Dedifferentiated amniotic fluid mesenchymal stem cell (primary cell): ENCODE measurements around the gene MYO3B.

Experiments used
- DNase-seq: peaks from one replicate; pipeline ENCODE4 v3.0.0-alpha.2; 2016; ENCODE audit errors: extremely low spot score

The MYO3B gene

GRCh38 chr2:170236680-170237047, 58.7 kb downstream of the MYO3B start:
- no peak for DNase-seq

- no peak for DNase-seq
Observed at GRCh38 chr2:170237572-170238120, 59.7 kb downstream of the MYO3B start.

DNA sequence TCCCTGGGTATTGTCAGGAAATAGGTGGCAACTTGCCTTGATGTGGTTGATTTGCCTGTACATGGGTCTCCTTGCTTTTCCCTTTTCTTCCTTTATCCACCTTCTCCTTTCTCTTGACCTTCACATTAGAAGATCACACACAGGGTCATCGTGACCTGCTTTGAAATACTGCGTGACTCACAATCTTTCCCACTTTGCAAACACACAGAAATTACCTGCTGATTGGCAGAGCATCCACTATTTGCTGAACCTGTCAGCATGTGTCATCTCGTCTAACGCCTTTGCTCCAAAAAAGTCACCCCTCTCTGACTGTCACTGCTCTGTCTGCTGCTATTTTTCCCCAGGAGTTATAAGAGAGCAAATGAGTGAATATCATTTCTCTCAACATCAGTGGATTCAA, 60.8 kb downstream of the MYO3B start:
- no peak for DNase-seq

DNA sequence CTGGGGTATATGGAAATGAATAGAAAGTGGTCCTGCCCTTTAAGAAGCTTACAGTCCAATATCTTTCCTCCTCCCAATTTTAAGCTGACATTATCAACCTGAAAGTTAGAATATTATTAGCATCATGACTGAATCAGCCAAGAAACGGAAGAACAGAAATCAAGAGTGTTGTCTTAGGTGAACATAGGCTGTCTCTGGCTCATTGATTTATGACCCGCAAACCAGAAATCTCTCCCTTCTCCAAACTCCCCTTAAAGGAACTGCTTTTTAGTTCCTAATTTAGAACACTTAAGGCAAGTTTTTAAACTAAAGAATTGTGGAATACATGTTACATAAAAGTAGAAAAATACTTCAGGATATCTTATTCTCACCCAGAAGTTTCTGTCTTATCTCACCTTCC, 62.7 kb downstream of the MYO3B start:
- DNase-seq: no peak

DNA sequence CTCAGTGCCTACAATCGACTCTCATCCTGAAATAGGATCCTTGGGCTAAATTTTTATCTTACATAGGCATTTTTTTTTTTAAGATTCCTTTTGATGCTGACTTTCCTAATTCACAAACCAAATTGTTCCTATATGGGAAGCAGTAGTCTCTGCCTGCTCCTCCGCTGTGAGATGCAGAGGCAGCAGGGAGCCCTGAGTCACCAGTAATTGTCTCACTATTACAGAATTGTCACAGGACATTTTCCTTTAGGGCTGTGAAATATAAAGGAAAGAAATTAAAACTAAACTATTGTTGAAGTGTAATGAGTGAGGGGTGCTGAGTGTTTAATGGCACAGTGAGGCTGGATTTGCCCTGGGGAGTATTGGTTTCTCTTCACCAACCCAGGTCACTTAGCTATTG, 63.8 kb downstream of the MYO3B start:
- no peak for DNase-seq

DNA sequence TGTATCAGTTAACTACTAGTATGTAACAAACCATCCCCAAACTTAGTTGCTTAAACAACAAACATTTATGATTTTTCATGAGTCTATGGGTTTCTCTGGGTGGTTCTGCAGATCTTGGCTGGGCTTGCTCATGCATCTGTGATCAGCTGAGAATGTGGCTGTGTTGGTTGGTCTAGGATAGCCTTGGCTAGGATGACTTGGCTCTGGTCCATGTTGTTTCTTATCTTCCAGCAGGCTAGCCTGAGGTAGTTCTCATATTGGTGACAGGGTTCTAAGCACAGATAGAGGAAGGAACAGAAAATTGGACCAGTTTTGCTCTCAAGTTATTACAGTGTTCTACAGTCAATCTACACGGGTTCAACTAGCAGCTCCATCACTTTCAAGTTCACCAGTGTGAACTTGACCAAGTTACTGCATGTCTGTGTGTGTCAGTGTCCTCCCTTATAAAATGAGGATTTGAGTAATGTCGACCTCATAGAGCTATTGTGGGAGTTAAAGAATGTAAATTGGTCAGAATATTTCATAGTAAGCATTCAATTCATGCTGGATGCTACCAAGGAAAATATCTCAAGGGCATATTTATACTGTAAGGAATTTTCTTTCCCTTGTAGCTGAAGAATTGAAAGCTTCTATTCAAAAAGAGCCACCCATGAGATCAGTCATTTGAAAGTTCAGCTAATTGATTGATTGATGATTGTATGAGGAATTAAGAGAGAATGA, 65.3 kb downstream of the MYO3B start:
- peak; percentile 16 for DNase-seq

DNA sequence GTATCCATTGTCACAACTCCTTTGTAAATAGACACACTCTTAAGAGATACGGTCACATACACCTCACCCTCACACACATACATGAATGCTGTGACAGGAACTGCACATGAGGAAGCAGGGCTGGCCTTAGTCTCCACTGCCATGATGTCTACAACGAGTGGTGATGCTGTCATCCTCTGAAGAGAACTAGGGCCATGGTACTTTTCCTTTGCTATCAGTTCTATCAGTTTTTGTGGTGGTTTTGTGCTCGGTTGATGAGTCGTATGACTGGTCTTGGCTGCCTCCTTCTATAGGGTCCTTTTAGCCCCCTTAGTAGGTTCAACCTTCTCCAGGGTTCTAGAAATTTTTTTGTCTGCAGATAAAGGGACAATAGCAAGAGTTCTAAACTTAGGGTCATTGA, 66.0 kb downstream of the MYO3B start:
- no peak for DNase-seq

GRCh38 chr2:170244555-170244954, 66.6 kb downstream of the MYO3B start:
- DNase-seq: no peak

DNA sequence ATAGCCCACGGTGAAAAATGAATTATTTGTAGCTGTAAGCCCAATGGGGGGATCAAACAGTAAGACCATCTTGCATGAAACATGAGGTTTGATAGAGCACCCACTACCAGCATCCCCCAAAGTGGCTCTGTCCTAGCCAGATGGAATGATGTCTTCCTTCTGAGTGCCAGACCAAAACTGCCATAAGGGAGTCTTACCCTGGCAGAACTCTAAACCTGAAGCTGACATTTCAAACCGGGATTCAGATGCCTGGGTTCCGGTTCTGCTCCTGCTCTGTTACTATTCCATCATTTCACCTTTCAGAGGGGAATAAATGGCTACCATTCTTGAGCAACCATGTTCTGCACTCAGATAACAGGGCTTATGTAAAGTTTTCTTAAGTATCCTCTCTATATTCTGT, 67.4 kb downstream of the MYO3B start:
- no peak for DNase-seq

GRCh38 chr2:170247333-170247732, 69.4 kb downstream of the MYO3B start:
- DNase-seq: no peak

- no peak for DNase-seq
Observed at GRCh38 chr2:170247882-170248393, 70.0 kb downstream of the MYO3B start.

DNA sequence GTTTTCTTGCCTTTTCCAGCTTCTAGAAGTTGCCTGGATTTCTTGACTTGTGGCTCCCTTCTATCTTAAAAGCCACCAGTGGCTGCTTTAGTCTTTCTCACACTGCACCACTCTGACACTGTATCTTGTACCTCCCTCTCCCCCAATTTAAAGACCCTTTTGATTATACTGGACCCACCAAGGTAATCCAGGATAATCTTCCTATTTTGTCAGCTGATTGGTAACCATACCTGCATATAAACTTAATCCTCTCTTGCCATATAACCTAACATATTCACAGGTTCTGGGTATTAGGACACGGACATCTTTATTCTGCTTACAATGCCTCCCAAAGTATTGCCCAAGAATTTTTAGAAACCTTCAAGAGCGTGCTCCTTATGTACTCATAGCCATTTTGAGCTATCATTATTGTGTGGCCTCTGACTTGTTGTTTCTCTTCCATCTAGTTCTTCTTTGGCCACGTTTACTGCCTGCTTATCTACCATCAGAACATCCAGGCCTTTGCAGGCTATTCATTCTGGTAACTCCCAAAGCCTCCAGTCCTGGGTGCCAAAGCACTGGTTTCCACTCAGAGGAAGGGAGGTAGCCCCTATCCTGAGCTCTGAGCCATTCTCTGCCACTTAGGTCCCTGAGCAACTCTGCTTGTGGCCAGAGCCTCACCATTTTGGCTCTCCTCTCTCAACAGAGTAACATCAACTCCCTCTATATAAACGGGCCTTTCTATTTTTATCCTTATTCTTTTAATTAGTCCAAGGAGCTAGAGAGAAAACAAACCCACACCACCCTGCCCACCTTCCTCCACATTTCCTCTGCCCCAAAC, 70.8 kb downstream of the MYO3B start:
- DNase-seq: no peak

DNA sequence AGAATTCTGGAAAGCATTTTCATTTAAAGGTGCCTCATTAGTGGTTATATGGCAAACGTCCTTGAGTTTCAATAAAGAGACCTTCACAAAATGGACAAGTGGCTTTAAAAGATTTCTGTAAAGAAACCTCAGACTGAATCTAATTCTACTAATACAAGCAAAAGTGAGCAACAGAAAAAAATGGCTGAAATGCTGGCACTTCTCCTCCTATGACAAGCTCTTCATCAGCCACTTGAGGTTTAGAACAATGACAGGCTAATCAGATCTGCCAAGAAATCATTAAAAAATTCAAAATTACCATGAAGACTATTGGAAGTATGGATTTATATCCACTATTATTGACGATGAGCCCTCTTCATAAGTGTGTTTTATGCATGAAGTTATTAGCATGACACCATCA, 71.8 kb downstream of the MYO3B start:
- DNase-seq: no peak

GRCh38 chr2:170250584-170250983, 72.6 kb downstream of the MYO3B start:
- DNase-seq: no peak

- no peak for DNase-seq
Observed at GRCh38 chr2:170252414-170252813, 74.5 kb downstream of the MYO3B start.

GRCh38 chr2:170253721-170254230, 75.8 kb downstream of the MYO3B start:
- DNase-seq: no peak

DNA sequence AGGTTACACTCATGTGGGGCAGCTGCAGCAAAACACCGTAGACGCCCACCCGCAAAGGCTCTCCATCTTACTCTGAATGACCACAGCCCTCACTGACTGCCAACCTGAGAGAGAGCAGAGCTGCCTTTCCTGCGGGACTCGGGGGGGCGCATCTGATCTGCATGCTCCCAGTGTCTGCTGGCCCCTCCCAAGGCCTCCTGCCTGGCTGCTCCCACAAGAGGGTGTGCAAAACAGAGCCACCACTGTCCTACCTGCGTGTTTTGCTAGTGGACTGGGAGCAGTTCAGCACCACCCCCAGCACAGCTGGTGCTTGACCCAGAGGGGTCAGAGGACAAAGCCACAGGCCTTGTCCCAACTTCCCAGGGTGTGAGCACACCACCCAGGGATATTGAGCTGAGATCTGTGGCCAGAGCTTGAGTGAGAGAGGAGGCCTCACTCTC, 76.4 kb downstream of the MYO3B start:
- DNase-seq: no peak

DNA sequence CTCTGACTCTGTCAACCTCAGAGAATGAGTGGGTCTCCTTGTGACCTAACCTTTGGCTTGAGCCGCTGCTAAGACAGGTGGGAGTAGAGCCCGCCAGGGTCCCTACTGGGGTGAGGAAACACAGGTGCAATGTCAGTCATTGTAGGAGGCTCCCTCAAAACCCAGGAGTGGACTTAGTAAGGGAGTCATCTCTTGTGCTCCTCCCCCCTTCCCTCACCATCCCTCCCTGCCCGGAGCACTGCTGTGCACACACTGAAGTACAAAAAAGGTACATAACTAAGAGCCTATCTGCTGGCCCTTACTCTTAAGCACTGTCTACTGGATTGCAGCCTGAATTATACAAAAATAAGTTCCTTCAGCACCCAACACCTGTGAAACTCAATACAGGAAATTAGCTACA, 77.2 kb downstream of the MYO3B start:
- DNase-seq: no peak

- DNase-seq: peak; percentile 23
Observed at GRCh38 chr2:170255971-170256370, 78.0 kb downstream of the MYO3B start.

GRCh38 chr2:170258382-170258781, 80.4 kb downstream of the MYO3B start:
- no peak for DNase-seq

- no peak for DNase-seq
Observed at GRCh38 chr2:170260188-170260587, 82.2 kb downstream of the MYO3B start.

DNA sequence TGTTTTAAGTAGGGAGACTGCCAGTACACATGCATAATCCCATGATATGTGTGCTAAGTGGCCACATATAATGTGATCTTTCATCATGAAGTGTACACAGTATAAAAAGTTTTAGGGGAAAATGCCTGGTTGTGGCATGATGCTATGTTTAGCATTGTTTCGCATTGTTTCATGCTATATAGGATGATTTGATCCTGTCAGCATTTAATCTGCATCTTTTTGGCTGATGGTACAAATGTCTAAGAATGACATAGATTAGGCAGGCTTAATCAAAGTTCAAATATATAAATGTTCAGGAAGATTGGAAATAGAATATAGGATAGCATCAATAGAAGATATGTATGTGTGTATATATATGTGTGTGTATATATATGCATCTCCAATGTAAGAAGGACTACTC, 83.6 kb downstream of the MYO3B start:
- DNase-seq: no peak

DNA sequence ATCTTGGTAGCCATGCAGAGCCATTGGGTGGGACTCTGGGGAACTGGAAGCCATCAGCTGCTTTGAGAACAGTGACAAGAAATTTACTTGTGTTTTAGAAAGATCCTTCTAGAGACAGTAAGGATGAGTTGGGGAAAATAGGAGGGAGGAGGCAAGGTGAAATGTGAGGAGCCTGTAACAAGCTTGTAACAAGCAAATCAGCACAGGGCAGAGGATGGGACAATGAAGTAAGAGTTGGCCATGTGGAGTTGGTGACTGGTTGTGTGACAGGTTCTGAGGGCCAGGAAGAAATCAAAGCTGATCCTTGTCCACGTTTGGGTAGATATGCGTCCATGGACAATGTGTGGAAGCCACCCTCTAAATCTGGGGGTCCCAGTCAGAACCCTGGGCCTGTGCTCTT, 84.4 kb downstream of the MYO3B start:
- DNase-seq: no peak
